ENCODE measurements around the gene CSTA.
"Not testable (repeated sequence)": the region's sequence is repeated elsewhere in the genome, so short reads cannot be mapped to it uniquely, and the experiment has no call there.

CSTA gene

DNA sequence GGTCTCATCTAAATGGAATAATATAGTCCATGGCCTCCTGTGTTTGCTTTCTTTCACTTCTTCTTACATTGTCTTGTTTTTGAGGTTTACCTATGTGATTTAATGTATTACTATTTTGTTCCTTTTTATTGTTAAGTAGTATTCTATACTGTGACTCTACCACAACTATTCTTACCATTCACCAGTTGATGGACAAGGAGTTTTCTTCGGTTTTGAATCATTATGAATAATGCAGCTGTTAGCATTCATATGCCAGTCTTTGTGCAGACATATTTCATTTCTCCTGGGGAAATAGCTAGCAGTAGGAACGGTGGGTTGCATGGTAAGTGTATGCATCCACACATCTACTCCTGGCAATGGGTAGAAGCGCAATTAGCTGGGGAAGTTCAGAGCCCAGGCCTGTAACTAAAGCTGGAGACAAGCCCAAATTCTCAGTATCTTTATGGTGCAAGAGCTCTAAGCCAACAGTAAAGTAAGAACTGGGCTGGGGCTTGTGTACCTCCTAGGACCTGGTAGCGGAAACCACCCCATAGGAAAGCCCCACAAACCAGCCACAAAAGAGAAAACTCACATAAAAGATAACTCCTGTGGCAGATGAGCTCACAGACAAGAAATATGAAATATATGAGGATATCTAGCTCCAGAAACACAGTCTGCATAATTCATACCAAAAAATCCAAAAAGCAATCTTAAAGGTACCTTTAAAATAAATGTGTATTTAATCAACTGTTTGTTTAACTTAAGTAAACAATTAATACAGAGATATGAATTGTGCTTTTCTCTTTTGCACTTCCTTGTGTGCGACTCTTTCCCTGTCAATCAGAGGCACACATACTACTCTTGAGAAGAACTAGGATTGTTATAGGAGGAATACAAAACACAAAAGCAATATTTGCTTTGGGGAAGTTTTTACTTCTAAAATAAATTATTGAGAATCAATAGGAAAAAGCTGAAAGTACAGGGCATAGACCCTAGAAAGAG lies 2.7 kb upstream of the CSTA start:
- DNase-seq = peak; percentile 42

GRCh38 chr3:122325769-122326168 lies 721 bp downstream of the CSTA start:
- no peak for DNase-seq

- no peak for DNase-seq
Measured at GRCh38 chr3:122331886-122332285, 6.8 kb downstream of the CSTA start.

GRCh38 chr3:122332551-122332950 lies 7.5 kb downstream of the CSTA start:
- no peak for DNase-seq

GRCh38 chr3:122342803-122343202 lies 17.8 kb downstream of the CSTA start:
- DNase-seq = no peak

DNA sequence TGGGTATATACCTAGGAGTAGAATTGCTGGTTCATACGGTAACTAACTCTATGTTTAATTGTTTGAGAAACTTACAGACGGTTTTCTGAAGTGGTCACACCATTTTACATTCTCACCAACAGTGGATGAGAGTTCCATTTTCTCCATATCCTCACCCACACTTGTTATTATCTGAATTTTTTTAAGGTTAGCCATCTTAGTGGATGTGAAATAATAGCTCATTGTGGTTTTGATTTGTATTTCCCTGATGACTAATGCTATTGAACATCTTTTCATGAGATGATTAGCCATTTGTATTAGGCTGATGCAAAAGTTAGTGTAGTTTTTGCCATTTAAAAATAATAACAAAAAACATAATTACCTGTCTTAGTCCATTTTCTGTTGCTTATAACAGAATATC lies 18.6 kb downstream of the CSTA start:
- no peak for DNase-seq

DNA sequence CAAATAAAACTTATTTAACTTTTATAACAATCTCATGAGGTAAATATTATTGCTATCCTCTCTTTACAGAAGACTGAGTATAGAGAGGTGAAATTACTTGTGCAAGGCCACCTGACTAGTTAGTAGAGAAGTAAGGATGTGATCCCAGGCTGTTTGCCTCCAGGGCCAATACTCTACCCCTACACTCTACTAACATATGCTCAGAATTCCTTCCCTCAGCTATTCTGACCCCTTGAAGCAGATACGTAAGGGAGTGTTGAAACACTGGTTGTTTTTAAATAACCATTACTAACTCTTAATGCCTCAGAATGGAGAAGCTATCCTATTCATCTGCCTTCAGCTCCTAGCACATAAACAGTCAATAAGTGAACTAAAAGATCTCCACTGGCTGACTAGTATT lies 24.1 kb downstream of the CSTA start:
- DNase-seq = no peak

- DNase-seq = no peak
Measured at GRCh38 chr3:122350814-122351418, 25.9 kb downstream of the CSTA start.

DNA sequence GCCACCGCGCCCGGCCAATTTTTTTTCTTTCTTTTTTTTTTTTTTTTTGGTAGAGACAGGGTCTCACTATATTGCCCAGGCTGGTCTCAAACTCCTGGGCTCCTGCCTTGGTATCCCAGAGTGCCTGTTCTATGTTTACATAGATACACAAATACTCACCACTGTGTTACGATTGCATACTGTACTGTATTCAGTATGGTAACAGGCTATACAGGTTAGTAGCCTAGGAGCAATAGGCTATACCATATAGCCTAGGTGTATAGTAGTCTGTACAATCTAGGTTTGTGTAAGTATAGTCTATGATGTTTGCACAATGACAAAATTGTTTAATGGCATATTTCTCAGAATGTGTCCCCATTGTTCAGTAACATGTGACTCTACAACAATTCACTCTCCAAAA lies 26.6 kb downstream of the CSTA start:
- no peak for DNase-seq

- no peak for DNase-seq
Measured at GRCh38 chr3:122353215-122353614, 28.2 kb downstream of the CSTA start.

GRCh38 chr3:122353893-122354401 lies 28.9 kb downstream of the CSTA start:
- no peak for DNase-seq

DNA sequence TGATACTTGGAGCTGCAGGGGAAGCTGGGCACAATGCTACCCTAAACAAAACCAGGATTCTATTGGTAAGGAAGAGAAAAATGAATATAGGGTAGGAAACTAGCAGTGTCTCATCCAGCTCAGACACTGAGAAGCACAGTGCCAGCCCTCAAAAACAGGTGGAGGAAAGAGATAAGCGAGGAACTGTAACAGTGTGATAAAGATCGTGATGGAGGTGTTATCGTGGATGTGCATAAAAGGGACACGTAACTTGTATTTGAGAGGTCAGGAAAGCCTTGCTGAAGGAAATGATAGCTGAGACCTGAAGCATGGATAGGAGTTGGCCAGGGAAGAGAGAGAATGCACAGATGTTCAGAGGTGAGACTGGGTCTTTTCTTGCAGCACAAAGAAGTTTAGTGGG lies 30.6 kb downstream of the CSTA start:
- DNase-seq = no peak

DNA sequence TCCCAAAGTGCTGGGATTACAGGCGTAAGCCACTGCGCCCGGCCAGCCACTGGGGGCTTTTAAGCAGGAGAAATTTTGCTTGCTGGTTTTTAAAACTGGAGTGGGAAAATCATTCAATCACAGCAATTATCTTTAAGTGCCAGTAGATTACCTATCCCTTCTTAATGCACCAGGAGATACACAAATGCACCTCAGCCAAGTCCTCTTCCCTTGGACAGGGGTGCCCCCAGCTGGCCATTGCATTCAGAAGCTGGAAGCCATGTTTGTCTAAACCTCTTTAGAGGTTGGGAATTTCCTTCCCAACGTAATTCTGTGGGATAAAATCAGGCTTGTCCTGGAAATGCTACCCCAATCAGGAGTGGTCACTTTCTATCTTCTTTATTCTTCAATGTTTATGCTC lies 31.4 kb downstream of the CSTA start:
- DNase-seq = peak; percentile 27

DNA sequence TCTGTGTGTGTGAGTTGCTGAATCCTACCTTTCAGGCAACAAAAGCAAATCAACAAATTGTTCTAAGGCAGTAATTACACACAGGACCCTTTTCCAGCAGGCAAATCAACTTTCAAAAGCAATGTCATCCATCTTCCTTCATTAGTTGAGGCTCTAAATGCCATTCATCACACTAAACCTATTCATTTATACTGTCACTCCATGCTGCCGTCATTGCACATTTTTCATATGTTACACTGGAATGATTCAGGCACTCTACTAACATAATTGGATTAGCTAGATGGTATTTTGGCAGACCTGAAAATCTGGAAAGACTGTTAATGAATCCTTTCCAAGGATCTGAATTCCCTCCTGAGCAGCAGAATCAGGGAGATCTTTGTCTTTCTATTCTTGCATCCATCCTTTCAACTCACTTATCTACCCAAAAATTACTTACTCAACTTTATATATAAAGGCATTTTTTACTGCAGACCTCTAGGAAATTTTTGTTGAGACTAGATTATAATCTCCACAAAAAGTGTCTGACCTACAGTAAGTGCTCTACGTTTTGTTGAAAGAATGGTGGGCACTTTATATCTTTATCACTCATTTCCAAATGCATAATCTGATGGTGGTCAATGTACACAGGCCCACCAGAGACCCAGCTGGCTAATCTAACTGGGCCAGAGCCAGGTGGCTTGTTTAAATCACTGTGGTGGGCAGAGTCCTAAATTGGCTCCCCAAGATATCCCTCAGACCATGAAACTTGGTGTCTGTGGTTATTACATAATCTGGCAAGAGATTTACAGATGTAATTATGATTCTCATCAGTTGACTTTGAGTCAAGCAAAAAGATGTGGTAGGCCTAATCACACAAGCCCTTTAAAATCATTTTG lies 33.0 kb downstream of the CSTA start:
- DNase-seq = no peak

DNA sequence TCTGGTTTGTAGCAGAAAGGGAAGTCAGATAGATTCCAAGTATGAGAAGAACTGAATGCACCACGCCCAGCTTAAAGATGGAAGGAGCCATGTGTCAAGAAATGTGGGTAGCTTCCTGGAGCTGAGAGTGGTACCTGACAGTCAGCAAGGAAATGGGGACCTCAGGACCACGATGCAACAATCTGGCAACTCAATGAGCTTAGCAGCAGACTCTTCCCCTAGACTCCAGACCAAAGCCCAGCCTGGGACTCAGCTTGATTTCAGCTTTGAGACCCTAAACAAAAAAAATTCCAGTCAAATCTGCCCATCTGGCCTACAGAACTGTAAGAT lies 33.6 kb downstream of the CSTA start:
- no peak for DNase-seq

- DNase-seq = no peak
Measured at GRCh38 chr3:122362026-122362425, 37.0 kb downstream of the CSTA start.

GRCh38 chr3:122364490-122364889 lies 39.4 kb downstream of the CSTA start:
- no peak for DNase-seq

- DNase-seq = no peak
Measured at GRCh38 chr3:122365073-122365472, 40.0 kb downstream of the CSTA start.

- not testable (repeated sequence) for DNase-seq
Measured at GRCh38 chr3:122365582-122366378, 40.7 kb downstream of the CSTA start.

- no peak for DNase-seq
Measured at GRCh38 chr3:122366379-122366749, 41.3 kb downstream of the CSTA start.

GRCh38 chr3:122374034-122374433 lies 49.0 kb downstream of the CSTA start:
- DNase-seq = no peak

DNA sequence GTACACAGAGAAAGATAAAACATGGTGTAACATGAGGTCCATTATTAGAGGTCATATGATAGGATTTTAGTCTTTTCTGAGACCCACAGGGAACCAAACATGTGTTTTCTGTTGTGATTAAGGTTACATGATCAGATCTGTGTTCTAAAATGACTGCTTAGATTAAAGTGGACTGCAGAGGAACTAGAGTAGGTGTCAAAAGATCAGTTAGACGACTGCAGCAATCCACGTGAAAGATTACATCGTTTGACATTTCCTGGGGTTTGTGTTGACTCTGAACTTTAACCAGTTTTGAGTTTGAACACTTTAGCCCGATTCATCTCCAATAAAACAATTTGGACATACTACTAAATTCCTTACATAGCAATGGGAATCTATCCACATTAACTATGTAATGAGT lies 52.9 kb downstream of the CSTA start:
- no peak for DNase-seq
